Right lobe of liver (tissue), 6 donors: ENCODE results near the gene TSC22D4. TPM values are rescaled to one million over a fixed set of nuclear protein-coding genes. Genes with fewer than 3 reads are reported as not detected.
"Not testable (repeated sequence)": the region's sequence is repeated elsewhere in the genome, so short reads cannot be mapped to it uniquely, and the experiment has no call there.

Experiments used
- ATAC-seq, 4 donors: fragments of 200-7000 bp; cut with Tn5 transposase; one replicate each; pipeline ENCODE4 v1.9.1; 2020; ENCODE audit warnings: mild to moderate bottlenecking in 4 of 4, moderate library complexity in 4 of 4
- DNase-seq, 3 donors: peaks; one replicate each; pipeline ENCODE4 v3.0.0-alpha.2; 2020
- H3K27ac ChIP-seq, 3 donors: fragments of 200-600 bp; one replicate each; pipeline ENCODE4 v1.8.0; 2022
- H3K27me3 ChIP-seq, 2 donors: fragments of 200-600 bp; one replicate each; pipeline ENCODE4 v1.8.0; 2022
- H3K36me3 ChIP-seq, 4 donors: fragments of 200-600 bp; sonication (generic) in 1 of 4; one replicate each; pipeline versions ENCODE4 v1.5.1 to v1.8.0; 2017 to 2022; ENCODE audit warnings: control low read depth in 1 of 4
- H3K4me1 ChIP-seq, 4 donors: fragments of 200-600 bp; sonication (generic) in 1 of 4; one replicate each; pipeline versions ENCODE4 v1.5.1 to v1.8.0; 2017 to 2022; ENCODE audit warnings: control low read depth in 1 of 4
- H3K4me3 ChIP-seq, 3 donors: fragments of 200-600 bp; one replicate each; pipeline ENCODE4 v1.8.0; 2022
- H3K9me3 ChIP-seq, 4 donors: fragments of 200-600 bp; sonication (generic) in 1 of 4; one replicate each; pipeline versions ENCODE4 v1.5.1 to v1.8.0; 2017 to 2022; ENCODE audit warnings: control low read depth in 1 of 4
- POLR2A ChIP-seq: fragments of 450-650 bp; IDR thresholded peaks from one replicate; pipeline ENCODE4 v1.6.1; 2017; ENCODE audit warnings: antibody characterized with exemption, mild to moderate bottlenecking
- WGBS: methylation state at CpG from one replicate; pipeline ENCODE4 v1.1.6; 2018; ENCODE audit warnings: low coverage, low lambda C conversion rate; ENCODE audit not compliant: insufficient coverage; ENCODE audit errors: missing lambda C conversion rate; 5-methylcytosine and 5-hydroxymethylcytosine counted together
- intact Hi-C, 2 donors: fragments of 100-400 bp; cut with DNase I; formaldehyde crosslinking; loops; one replicate each; pipeline versions ENCODE4 v1.11.2 to v1.14.1; 2022
- long read RNA-seq: library from polyadenylated mRNA; unstranded; transcript quantifications from one replicate; pipeline ENCODE4 v2.0.0, GENCODE V29; 2019
- total RNA-seq, 6 experiments: library from RNA; depleted of rRNA in 2 of 6; stranded (reverse); fragments of >200 nt in 2 of 6; fragmentation: NEBNext Ultra II Directional in 3 of 6; extraction: Animal tissue kit (Norgen Biotek cat#: 25700) in 3 of 6; gene quantifications; one replicate each; pipeline versions ENCODE4 v1.1.0 to v1.2.4, GENCODE V29; 2016 to 2023
- TF ChIP-seq, protein P1 (sequence below), 4 donors: fragments of 200-600 bp in 3 of 4; fragments of 450-650 bp in 1 of 4; IDR thresholded peaks; one replicate each; pipeline versions ENCODE4 v1.5.1 to v1.8.0; 2016 to 2022; ENCODE audit warnings: antibody characterized with exemption in 4 of 4, mild to moderate bottlenecking in 2 of 4
- donor health status: DM: no; HTN: yes; CAD: no.
- donor health status: DM: no; HTN: no; CAD: no.
- donor health status: DM: no; HTN: no; CAD: no.
- donor health status: DM: no; HTN: yes; CAD: no.
- donor health status: DM: no; HTN: yes; CAD: no.

Gene TSC22D4
- total RNA-seq = 10 to 100 TPM; 12.5 to 20.5 (median 17.0) TPM
- long read RNA-seq, partial matches to known transcripts = 0 of 1 reads
- long read RNA-seq, other reads (novel, unspliced or antisense) = 1 of 1 reads

DNA sequence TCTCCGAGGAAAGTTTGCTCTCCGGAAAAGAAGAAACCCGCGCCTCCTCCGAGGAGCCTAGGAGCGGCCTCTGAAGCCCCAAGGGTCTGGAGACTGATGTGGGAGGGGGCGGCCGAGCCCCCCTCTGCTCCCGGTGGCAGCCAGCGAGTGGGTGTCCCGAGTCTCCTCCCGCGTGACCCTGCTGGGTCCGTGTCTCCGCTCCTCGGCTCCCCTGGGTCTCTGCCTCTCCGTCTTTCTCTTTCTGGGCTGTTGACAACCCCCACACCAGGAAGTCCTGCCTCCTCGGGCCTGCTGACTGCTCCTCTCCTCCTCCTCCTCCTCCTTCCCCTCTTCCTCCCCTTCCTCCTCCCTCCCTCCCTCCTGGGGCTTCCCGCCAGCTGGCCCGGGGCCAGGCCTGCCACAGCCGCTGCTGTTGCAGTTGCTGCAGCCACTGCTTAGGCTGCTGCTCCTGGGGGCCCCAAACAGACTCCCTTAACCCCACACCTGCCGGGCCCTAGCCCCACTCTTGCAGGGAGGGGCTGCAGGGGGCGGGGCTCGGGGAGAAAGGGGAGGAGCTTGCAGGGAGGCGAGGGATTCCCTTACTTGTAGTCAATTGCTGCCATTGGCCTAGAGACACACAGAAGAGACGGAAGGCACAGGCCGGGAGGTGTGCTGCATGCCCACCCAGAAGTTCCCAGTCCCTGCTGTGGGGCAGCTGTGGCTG is at the start of gene TSC22D4:
TSC22D4 (minus strand) TSS at position 257 of the 703 bp plus-strand sequence. CDS start 1,176 bp downstream, outside the sequence.
- intact Hi-C loops = loop anchor here (5.0 to 10.0 kb wide), 2 partner anchors 83 to 206 kb away; no protein-coding TSS in a partner anchor
- peak within 1 kb of the TSS; percentile 84 to 95 (median 86) for H3K27ac ChIP-seq
- peaks cover 0 to 5% (median 2%) of the 10 kb centered on the region in 4 donors for H3K36me3 ChIP-seq
- H3K27me3 ChIP-seq = no peaks in the 10 kb centered on the region
- no peaks in the 10 kb centered on the region for H3K9me3 ChIP-seq
- TF ChIP-seq, protein P1, sequence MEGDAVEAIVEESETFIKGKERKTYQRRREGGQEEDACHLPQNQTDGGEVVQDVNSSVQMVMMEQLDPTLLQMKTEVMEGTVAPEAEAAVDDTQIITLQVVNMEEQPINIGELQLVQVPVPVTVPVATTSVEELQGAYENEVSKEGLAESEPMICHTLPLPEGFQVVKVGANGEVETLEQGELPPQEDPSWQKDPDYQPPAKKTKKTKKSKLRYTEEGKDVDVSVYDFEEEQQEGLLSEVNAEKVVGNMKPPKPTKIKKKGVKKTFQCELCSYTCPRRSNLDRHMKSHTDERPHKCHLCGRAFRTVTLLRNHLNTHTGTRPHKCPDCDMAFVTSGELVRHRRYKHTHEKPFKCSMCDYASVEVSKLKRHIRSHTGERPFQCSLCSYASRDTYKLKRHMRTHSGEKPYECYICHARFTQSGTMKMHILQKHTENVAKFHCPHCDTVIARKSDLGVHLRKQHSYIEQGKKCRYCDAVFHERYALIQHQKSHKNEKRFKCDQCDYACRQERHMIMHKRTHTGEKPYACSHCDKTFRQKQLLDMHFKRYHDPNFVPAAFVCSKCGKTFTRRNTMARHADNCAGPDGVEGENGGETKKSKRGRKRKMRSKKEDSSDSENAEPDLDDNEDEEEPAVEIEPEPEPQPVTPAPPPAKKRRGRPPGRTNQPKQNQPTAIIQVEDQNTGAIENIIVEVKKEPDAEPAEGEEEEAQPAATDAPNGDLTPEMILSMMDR (IDR thresholded peaks at IDR 0.05) = no peak
- peak; percentile 66 for TF ChIP-seq POLR2A
- DNase-seq (peak; percentile 95 to 97 (median 96)), ATAC-seq (peak; percentile 86 to 92 (median 91))
- WGBS = 0% methylated on average over 4 of the region's 27 CpGs
- H3K4me3 ChIP-seq = peak within 1 kb of the TSS; percentile 77 to 96 (median 96)
- H3K4me1 ChIP-seq = peaks cover 0 to 21% (median 3%) of the 10 kb centered on the region in 4 donors

DNA sequence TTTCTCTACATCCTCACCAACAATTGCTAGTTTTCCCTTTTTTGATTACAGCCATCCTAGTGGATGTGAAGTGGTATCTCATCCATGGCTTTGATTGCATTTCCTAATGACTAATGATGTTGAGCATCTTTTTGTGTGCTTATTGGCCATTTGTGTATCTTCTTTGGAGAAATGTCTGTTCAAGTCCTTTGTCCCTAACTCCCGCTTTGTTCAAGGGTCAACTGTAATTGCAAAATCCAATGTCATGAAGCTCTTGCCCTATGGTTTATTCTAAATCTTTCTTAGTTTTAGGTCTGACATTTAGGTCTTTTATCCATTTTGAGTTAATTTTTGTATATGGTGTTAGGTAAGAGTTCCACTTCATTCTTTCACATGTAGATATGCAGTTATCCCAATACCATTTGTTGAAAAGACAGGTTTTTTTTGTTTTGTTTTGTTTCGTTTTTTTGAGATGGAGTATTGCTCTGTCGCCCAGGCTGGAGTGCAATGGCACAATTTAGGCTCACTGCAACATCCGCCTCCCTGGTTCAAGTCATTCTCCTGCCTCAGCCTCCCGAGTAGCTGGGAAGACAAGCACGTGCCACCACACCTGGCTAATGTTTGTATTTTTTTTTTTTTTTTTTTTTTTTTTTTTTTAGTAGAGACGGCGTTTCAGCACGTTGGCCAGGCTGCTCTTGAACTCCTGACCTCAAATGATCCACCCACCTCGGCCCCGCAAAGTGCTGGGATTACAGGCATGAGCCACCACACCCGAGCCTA is 49.3 kb upstream of the TSC22D4 start:
- H3K27me3 ChIP-seq, H3K9me3 ChIP-seq, intact Hi-C loops, H3K4me3 ChIP-seq, H3K4me1 ChIP-seq, H3K27ac ChIP-seq, DNase-seq, H3K36me3 ChIP-seq: not testable (repeated sequence)
- peak in 2 of 4 donors; percentile 32 to 56 for ATAC-seq
- 36% methylated on average over 7 of the region's 12 CpGs for WGBS

DNA sequence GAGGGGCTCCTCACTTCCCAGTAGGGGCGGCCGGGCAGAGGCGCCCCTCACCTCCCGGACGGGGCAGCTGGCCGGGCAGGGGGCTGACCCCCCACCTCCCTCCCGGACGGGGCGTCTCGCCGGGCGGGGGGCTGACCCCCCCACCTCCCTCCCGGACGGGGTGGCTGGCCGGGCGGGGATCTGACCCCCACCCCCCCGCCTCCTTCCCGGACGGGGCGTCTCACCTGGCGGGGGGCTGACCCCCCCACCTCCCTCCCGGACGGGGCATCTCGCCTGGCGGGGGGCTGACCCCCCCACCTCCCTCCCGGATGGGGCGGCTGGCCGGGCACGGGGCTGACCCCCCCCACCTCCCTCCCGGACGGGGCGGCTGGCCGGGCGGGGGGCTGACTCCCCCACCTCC is 44.2 kb upstream of the TSC22D4 start:
- H3K9me3 ChIP-seq, H3K4me3 ChIP-seq, intact Hi-C loops, DNase-seq, H3K4me1 ChIP-seq, ATAC-seq, H3K27ac ChIP-seq, H3K27me3 ChIP-seq, H3K36me3 ChIP-seq: not testable (repeated sequence)
- WGBS = 100% methylated on average over 2 of the region's 34 CpGs

DNA sequence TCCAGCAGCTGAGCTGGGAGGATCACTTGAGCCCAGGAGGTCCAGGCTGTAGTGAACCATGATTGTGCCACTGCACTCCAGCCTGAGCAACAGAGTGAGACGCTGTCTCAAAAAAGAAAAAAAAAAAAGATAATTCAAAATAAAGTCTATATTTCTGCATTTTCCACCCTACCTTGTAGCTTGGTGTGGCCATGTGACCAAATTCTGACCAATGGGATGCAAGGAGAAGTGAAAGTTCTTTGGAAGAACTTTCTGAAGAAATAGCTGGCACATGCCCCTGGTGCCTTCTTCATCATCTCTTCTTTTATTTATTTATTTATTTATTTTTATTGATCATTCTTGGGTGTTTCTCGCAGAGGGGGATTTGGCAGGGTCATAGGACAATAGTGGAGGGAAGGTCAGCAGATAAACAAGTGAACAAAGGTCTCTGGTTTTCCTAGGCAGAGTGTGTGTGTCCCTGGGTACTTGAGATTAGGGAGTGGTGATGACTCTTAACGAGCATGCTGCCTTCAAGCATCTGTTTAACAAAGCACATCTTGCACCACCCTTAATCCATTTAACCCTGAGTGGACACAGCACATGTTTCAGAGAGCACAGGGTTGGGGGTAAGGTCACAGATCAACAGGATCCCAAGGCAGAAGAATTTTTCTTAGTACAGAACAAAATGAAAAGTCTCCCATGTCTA is 43.0 kb upstream of the TSC22D4 start:
- H3K27ac ChIP-seq, H3K36me3 ChIP-seq, DNase-seq, intact Hi-C loops, ATAC-seq, H3K27me3 ChIP-seq, H3K9me3 ChIP-seq, H3K4me1 ChIP-seq, H3K4me3 ChIP-seq: not testable (repeated sequence)
- 58% methylated on average over 2 of the region's 3 CpGs for WGBS

DNA sequence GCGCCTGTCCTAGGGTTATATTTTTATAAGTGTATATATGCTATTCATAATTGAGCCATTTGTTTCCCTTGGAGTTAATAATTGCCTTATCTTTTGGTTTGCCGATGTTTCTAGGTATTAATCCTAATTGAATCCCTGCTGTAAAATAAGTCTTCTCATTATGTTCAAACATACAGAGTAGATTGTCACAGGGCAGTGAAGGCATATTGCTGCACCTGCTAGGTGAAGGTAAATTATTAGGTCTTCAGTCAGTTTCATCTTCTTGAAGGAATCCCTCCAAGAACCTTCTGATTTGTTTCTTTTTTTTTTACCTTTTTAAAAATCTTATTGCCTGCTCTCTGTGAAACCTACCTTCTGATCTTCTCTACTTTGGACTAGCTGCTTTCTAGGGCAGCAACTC is 42.1 kb upstream of the TSC22D4 start:
- no peaks in the 10 kb centered on the region for H3K27me3 ChIP-seq
- no peak for ATAC-seq
- H3K9me3 ChIP-seq = no peaks in the 10 kb centered on the region
- DNase-seq = no peak
- TF ChIP-seq POLR2A = no peak
- TF ChIP-seq, protein P1 (IDR thresholded peaks at IDR 0.05) = no peak
- no peak overlapping the region for H3K27ac ChIP-seq
- H3K36me3 ChIP-seq = no peaks in the 10 kb centered on the region
- WGBS = 80% methylated on average over 1 of the region's 2 CpGs
- intact Hi-C loops = no loop called here
- no peaks in the 10 kb centered on the region for H3K4me1 ChIP-seq
- no peak overlapping the region for H3K4me3 ChIP-seq
